Activated T-helper 1 cell treated with anti-CD3 and anti-CD28 coated beads, Interleukin-12 subunit alpha, Interleukin-12 subunit beta, Interleukin-2, Interleukin-4 antibody, amounts not matched to agents 30 ng/mL and 10 ng/mL and 1 ng/mL, durations not matched to agents 14 hours and 24 hours and 36 hours (primary cell): ENCODE measurements around the gene SPOCK1. TPM values are rescaled to one million over a fixed set of nuclear protein-coding genes. Genes with fewer than 3 reads are reported as not detected.

Experiments
- DNase-seq: peaks from one replicate; pipeline ENCODE4 v3.0.0; 2021; ENCODE audit warnings: low spot score
- H3K27ac Mint-ChIP-seq: one replicate; pipeline ENCODE4 v1.8.0; 2021; ENCODE audit warnings: mild to moderate bottlenecking, mixed read lengths
- H3K27me3 Mint-ChIP-seq: one replicate; pipeline ENCODE4 v1.8.0; 2022; ENCODE audit warnings: mild to moderate bottlenecking, moderate library complexity, mixed read lengths; ENCODE audit not compliant: insufficient read depth
- H3K36me3 Mint-ChIP-seq: one replicate; pipeline ENCODE4 v1.8.0; 2021; ENCODE audit warnings: low read depth, mixed read lengths
- H3K4me1 Mint-ChIP-seq: one replicate; pipeline ENCODE4 v1.8.0; 2021; ENCODE audit warnings: low read depth, mixed read lengths
- H3K4me3 Mint-ChIP-seq: one replicate; pipeline ENCODE4 v1.8.0; 2021; ENCODE audit warnings: mild to moderate bottlenecking, moderate library complexity, mixed read lengths
- H3K9me3 Mint-ChIP-seq: one replicate; pipeline ENCODE4 v1.8.0; 2021; ENCODE audit warnings: mixed read lengths
- intact Hi-C: fragments of 100-400 bp; cut with micrococcal nuclease; formaldehyde crosslinking; loops from one replicate; pipeline ENCODE4 v1.15.1; 2024
- total RNA-seq: library from RNA; stranded (reverse); gene quantifications from 2 replicates; pipeline ENCODE4 v1.2.3, GENCODE V29; 2022

SPOCK1 gene
- total RNA-seq, 1 donor from 2014 or later, result not detected

DNA sequence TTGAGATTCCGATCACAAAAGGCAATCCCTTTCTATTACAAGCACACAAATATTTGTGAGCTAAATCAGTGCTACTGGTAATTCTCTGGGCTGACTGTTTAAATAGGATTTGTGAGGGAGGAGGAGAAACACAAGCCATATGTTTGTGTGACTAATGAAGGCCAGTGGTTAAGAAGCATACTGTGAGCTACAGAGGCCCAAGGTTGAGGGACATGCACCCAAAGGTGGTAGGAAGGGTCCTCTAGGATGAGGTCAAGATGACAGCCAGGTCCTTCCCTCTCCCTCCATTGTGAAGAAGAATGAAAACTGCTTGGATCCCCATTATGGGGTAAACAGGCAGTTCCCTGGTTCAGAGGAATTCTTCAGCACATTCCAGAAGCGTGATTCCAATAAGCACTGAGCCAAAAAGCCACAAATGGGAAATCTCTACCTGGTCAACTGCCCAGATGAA lies 83.9 kb downstream of the SPOCK1 start:
- intact Hi-C loops, result no loop called here
- Mint-ChIP-seq H3K36me3 (no peaks in the 10 kb centered on the region), H3K27me3 (peaks cover 2% of the 10 kb centered on the region), H3K9me3 (no peaks in the 10 kb centered on the region), H3K27ac (no peak overlapping the region), H3K4me3 (no peak overlapping the region), H3K4me1 (no peaks in the 10 kb centered on the region)
- DNase-seq, result no peak

DNA sequence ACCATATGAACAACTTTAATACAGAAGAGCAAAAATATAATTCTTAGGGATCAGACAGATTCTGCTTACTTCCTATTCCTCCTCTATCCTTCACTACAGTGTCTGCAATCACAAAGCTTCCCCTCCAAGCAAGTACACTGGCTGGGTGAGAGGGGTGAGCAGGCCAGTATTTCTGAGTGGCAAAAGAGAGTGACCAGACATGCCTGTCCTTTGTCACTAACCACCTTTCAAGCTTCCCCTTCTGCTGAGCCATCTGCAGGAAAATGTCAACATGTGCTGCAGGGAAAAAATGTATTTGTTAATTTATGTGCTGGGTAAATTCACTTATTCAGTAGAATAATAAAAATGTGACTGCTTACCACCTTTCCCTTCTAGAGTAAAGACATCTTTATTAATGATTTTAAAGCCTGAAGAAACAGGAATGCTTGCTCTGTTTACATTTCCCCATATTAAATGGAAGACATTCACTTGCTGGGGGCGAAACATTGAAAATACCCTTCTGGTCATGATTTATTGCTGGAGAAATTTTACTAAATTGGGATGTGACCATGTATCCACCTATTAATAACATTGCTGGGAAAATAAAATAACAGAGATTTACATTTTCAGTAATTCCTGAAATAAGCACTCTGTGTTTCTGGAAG lies 84.9 kb downstream of the SPOCK1 start:
- H3K27ac Mint-ChIP-seq, result no peak overlapping the region

DNA sequence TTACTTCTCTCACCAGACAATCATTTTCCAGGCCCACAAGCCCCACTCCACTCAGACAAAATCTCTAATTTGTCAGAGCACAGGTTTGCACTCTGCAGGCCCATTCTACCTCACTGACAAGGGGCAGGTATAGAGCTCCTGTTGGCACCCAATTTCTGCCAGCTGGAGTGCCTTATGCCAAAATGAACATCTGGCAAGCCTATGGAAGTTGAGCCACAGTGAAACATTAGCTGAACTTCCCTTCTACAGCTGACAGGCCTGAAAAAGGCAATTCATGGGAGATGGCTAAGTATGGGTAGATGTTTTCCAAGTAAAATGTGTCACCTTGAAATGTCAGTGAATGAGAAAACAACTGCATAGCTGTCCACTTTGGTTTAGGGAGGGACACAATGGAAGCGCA lies 87.0 kb downstream of the SPOCK1 start:
- intact Hi-C loops, result no loop called here
- H3K4me1 Mint-ChIP-seq, result no peaks in the 10 kb centered on the region
- DNase-seq, result no peak
- H3K27ac Mint-ChIP-seq, result no peak overlapping the region
- peaks cover 5% of the 10 kb centered on the region for H3K27me3 Mint-ChIP-seq
- H3K9me3 Mint-ChIP-seq, result no peaks in the 10 kb centered on the region
- no peaks in the 10 kb centered on the region for H3K36me3 Mint-ChIP-seq
- no peak overlapping the region for H3K4me3 Mint-ChIP-seq

More for the DNA sequence above, 84.9 kb downstream of the SPOCK1 start:
- no peak for DNase-seq
- H3K4me1 Mint-ChIP-seq, result no peaks in the 10 kb centered on the region
- no peaks in the 10 kb centered on the region for H3K36me3 Mint-ChIP-seq
- H3K27me3 Mint-ChIP-seq, result peaks cover 2% of the 10 kb centered on the region
- no peak overlapping the region for H3K4me3 Mint-ChIP-seq
- intact Hi-C loops, result no loop called here
- H3K9me3 Mint-ChIP-seq, result no peaks in the 10 kb centered on the region

DNA sequence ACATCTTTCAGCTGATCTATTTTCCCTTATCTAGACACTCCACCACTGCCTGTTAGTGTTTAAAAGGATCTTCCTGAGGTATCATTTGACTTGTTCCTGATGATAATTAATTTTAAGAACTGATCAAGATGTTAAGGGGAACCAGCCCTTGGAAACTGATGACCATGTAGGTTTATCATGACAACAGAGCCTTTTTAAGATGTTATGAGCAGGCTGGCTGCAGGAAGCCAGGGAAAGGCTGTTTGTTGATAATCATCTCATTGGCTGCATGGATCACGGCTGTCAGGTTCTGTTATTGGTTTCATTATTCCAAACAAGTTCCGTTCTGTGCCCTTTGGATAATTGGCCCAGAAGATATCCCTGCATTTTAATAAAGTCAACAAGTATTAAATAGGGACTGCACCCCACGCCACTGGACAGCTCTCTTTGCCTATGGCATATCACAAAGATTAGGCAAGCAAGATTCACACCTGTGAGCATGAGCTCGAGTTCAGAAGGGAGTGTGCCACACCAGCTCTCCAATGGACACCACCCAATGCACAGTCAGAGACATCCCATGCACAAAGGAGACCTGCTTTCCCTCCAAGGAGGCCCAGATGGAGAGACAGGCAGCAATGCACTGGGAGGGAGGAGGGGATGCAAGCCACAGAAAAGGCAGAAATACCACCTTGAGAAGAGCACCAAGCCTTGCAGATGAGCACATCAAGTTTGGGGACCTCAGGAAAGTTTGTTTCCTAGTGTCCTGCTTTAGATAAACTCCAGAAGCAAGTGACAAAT lies 88.7 kb downstream of the SPOCK1 start:
- no peaks in the 10 kb centered on the region for H3K9me3 Mint-ChIP-seq
- no peak overlapping the region for H3K4me3 Mint-ChIP-seq
- peaks cover 5% of the 10 kb centered on the region for H3K27me3 Mint-ChIP-seq
- H3K36me3 Mint-ChIP-seq, result no peaks in the 10 kb centered on the region
- H3K27ac Mint-ChIP-seq, result no peak overlapping the region
- no peak for DNase-seq
- no peaks in the 10 kb centered on the region for H3K4me1 Mint-ChIP-seq
- intact Hi-C loops, result no loop called here

DNA sequence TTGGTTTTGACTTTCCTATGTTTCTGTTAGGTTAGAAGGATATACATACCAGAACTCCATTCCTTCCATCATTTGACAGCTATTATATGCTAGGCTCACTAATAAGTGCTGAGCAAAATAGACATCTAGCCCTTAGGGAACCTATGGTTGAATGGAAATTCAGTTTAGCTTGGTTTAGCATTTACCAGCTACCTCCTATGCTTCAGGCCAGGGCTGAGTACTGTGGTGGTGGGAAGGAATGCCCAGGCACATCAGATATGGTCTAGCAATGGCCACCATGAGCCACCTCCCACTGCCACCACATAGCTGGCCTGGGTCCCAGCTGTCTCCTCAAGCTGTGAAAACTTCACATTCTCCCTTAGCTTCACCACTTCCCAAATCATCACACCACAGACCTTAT lies 89.4 kb downstream of the SPOCK1 start:
- intact Hi-C loops, result no loop called here
- Mint-ChIP-seq H3K4me3 (no peak overlapping the region), H3K27ac (no peak overlapping the region), H3K27me3 (peaks cover 5% of the 10 kb centered on the region), H3K4me1 (no peaks in the 10 kb centered on the region), H3K36me3 (no peaks in the 10 kb centered on the region), H3K9me3 (no peaks in the 10 kb centered on the region)
- no peak for DNase-seq

DNA sequence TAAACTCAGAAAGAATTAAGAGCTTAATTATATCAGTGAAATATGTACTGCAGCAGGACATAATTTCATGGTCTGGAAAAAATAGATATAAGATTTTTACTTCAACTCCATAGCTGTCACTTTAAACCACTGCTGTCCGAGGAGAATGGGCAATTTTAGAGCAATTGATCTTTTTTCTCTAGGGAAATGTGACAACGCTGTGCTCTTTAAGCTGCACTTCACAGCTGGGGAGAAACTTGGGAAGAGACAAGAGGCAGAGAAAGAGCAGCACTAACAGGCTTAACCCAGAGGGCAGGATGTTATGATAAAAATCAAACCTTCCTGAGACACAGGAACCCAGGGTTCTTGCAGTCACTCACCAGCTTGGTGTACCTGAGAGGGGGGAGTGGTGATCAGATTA lies 92.0 kb downstream of the SPOCK1 start:
- H3K36me3 Mint-ChIP-seq, result no peaks in the 10 kb centered on the region
- H3K27me3 Mint-ChIP-seq, result peaks cover 3% of the 10 kb centered on the region
- no peak for DNase-seq
- no peak overlapping the region for H3K27ac Mint-ChIP-seq
- no peaks in the 10 kb centered on the region for H3K9me3 Mint-ChIP-seq
- H3K4me1 Mint-ChIP-seq, result no peaks in the 10 kb centered on the region
- H3K4me3 Mint-ChIP-seq, result no peak overlapping the region
- intact Hi-C loops, result no loop called here

DNA sequence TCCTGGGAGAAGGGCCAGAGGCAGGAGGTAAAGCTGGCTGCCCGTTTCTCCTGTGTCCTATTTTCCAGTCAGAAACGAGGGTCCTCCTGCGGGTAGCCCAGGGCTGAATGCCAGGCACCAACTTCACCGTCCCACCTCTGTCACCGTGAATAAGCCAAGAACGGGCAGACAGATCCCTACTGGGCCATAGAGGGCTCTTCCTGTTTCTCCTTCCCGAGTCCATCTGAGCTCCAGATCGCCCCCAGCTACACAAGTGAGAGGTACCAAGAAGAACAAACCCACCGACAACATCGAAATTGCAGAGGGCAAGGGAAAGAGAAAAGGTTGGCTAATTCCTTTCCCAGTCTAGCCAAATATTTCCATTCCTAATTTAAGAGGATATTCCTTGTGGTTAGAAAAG lies 93.7 kb downstream of the SPOCK1 start:
- Mint-ChIP-seq H3K4me3 (no peak overlapping the region), H3K9me3 (no peaks in the 10 kb centered on the region), H3K27me3 (peaks cover 5% of the 10 kb centered on the region), H3K27ac (no peak overlapping the region), H3K36me3 (no peaks in the 10 kb centered on the region), H3K4me1 (no peaks in the 10 kb centered on the region)
- intact Hi-C loops, result no loop called here
- no peak for DNase-seq

DNA sequence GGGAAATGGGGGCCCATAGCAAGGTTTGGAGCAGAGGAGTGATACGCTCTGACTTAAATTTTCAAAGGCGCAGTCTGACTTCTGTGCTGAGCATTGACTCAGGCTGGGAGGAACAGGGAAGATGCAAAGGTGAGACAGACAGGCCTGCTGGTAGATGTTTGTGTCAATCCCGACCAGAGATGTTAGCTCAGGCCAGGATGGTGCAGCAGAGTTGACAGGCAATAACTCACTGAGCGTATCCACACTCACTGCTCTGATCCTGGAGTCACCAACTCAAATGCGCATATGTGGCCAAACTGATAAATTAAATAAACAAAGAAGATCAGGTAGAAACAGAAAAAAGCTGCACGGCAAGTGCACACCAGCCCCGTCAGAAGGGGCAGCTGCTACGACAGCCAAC lies 95.3 kb downstream of the SPOCK1 start:
- intact Hi-C loops, result no loop called here
- Mint-ChIP-seq H3K9me3 (no peaks in the 10 kb centered on the region), H3K27me3 (peaks cover 1% of the 10 kb centered on the region), H3K4me1 (no peaks in the 10 kb centered on the region), H3K36me3 (no peaks in the 10 kb centered on the region), H3K4me3 (no peak overlapping the region), H3K27ac (no peak overlapping the region)
- DNase-seq, result no peak

DNA sequence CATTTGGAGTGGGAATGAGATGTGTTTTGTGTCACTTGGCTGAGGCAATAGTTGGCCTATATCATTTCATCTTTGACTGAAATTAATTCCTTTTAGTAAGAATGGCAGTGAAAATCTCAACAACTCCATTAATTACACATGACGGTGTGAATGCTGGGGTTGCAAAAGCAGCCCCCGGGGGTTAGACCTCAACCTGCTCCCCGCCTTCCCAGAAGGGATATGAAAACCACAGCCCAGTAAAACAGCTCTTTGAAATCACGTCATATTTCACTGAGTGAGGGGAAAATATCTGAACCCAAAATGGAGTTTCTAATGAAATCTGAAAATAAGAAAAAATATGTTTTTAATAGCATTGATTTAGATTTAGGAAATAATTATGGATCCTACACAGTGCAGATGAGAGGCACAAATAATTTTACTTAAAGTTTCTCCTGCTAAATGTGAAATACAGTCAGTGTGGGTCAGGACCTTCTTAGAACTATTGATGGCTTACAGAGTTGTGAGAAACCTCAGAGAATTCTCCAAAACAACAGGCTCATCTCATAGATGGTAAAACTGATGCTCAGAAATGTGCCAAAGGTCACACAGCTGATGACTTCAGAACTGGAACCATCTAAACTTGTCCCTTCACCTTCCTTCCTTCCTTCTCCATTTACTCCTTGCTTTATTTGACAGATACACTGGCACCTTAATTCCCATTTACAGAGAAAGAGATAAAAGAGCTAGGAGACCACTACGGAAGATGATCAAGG lies 96.5 kb downstream of the SPOCK1 start:
- no peak for DNase-seq
- intact Hi-C loops, result no loop called here
- no peaks in the 10 kb centered on the region for H3K4me1 Mint-ChIP-seq

DNA sequence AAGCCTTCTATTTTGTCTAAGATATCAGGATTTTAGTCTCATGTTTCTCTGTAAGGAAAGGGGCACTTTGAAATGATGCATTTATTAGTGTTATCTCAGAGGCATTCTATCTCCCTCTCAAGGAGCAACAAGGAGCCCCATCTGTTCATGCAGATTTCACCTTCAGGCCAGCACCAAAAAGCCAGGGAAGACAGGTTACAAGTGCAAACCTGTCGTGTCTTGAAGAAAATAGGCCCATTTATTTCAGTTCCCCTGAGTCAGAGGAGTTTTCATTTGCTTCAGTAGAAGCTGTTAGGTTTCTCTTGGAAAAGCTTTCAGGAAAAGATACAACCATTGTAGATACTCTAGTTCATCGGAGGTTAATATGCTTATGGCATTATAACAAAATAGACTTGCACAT lies 97.2 kb downstream of the SPOCK1 start:
- Mint-ChIP-seq H3K4me1 (no peaks in the 10 kb centered on the region), H3K9me3 (no peaks in the 10 kb centered on the region), H3K27me3 (peaks cover 1% of the 10 kb centered on the region), H3K36me3 (no peaks in the 10 kb centered on the region), H3K27ac (no peak overlapping the region), H3K4me3 (no peak overlapping the region)
- intact Hi-C loops, result no loop called here
- no peak for DNase-seq

More for the DNA sequence above, 96.5 kb downstream of the SPOCK1 start:
- no peak overlapping the region for H3K27ac Mint-ChIP-seq
- no peaks in the 10 kb centered on the region for H3K36me3 Mint-ChIP-seq
- H3K4me3 Mint-ChIP-seq, result no peak overlapping the region
- H3K9me3 Mint-ChIP-seq, result no peaks in the 10 kb centered on the region
- peaks cover 1% of the 10 kb centered on the region for H3K27me3 Mint-ChIP-seq

DNA sequence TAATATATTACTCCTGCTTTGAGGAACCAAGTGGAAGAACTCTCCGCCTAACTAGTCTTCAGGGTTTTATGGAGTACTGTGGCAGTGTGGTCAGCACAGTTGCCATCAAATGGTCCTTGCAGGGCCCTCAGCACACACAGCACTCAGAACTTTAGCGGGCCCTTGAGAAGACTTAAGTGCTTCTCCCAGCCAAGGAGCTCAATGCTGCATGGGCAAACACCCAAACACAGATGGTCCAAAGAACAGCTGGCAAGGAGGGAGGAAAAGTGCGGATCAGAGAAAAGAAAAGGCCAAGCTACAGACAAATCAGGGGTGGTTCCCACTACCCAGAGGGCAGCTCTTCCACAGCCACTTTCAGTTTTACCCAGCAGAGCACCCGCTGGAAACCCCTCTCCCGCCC lies 98.6 kb downstream of the SPOCK1 start:
- intact Hi-C loops, result no loop called here
- Mint-ChIP-seq H3K27me3 (peaks cover 1% of the 10 kb centered on the region), H3K4me1 (no peaks in the 10 kb centered on the region), H3K4me3 (no peak overlapping the region), H3K36me3 (no peaks in the 10 kb centered on the region), H3K27ac (no peak overlapping the region), H3K9me3 (no peaks in the 10 kb centered on the region)
- DNase-seq, result no peak

DNA sequence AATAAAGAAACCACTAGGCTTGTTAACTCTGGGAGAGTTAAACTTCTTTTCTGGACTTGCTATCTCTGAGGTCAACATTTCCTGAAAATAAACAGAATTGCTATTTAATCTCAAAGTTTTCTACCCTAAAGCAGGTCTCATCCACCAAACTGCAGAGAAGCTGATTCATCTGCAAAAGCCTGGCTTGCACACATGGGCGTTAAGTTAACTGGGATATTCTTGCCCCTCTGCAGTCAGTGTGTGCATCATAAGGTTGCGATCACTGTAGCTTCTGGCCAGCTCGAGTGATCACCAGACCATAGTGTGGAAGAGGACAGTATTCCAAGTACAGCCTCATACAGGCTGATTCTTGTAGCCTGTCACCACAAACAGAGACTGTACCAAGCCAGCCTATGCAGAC lies 99.2 kb downstream of the SPOCK1 start:
- Mint-ChIP-seq H3K4me3 (no peak overlapping the region), H3K4me1 (no peaks in the 10 kb centered on the region), H3K9me3 (no peaks in the 10 kb centered on the region), H3K36me3 (no peaks in the 10 kb centered on the region), H3K27me3 (peaks cover 1% of the 10 kb centered on the region), H3K27ac (no peak overlapping the region)
- no peak for DNase-seq
- intact Hi-C loops, result no loop called here

DNA sequence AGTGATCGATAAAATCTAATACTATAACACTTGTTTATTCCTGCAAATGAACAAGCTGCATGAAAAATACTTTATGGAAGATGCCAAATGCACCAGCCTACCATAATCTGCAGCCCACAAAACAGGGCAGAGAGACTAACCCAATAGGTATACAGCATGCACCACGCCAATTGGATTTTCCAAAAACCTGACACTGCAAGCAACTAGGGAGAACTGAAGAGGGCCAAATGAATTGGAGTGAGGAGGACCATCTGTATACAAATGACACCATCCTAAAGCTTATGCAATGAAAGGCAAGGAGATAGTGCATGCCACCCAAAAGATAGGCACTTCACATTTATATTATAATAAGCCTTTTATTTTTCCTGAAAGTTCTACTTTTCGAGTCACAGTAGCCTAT lies 100.4 kb downstream of the SPOCK1 start:
- Mint-ChIP-seq H3K4me1 (no peaks in the 10 kb centered on the region), H3K4me3 (no peak overlapping the region), H3K27ac (no peak overlapping the region), H3K9me3 (no peaks in the 10 kb centered on the region), H3K27me3 (peaks cover 1% of the 10 kb centered on the region), H3K36me3 (no peaks in the 10 kb centered on the region)
- no peak for DNase-seq
- intact Hi-C loops, result no loop called here
